ENCODE data around the gene CIAO2A.

GRCh38 chr15:64035525-64035924 lies 58.1 kb downstream of the CIAO2A start:
- TF ChIP-seq, protein P1, sequence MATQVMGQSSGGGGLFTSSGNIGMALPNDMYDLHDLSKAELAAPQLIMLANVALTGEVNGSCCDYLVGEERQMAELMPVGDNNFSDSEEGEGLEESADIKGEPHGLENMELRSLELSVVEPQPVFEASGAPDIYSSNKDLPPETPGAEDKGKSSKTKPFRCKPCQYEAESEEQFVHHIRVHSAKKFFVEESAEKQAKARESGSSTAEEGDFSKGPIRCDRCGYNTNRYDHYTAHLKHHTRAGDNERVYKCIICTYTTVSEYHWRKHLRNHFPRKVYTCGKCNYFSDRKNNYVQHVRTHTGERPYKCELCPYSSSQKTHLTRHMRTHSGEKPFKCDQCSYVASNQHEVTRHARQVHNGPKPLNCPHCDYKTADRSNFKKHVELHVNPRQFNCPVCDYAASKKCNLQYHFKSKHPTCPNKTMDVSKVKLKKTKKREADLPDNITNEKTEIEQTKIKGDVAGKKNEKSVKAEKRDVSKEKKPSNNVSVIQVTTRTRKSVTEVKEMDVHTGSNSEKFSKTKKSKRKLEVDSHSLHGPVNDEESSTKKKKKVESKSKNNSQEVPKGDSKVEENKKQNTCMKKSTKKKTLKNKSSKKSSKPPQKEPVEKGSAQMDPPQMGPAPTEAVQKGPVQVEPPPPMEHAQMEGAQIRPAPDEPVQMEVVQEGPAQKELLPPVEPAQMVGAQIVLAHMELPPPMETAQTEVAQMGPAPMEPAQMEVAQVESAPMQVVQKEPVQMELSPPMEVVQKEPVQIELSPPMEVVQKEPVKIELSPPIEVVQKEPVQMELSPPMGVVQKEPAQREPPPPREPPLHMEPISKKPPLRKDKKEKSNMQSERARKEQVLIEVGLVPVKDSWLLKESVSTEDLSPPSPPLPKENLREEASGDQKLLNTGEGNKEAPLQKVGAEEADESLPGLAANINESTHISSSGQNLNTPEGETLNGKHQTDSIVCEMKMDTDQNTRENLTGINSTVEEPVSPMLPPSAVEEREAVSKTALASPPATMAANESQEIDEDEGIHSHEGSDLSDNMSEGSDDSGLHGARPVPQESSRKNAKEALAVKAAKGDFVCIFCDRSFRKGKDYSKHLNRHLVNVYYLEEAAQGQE (IDR thresholded peaks at IDR 0.05; ENCODE audit: insufficient read depth in 1 of 2, low read depth in 2 of 2, low read length in 2 of 2), result no peak
- TF ChIP-seq POLR2AphosphoS5 (IDR thresholded peaks at IDR 0.05; ENCODE audit: low read depth, low read length) (no peak), SIN3A (IDR thresholded peaks at IDR 0.05; ENCODE audit: borderline replicate concordance, insufficient read depth, low read length) (no peak), TAF1 (IDR thresholded peaks at IDR 0.05; ENCODE audit: borderline replicate concordance, insufficient read depth, low read length) (no peak), FOXP2 (optimal IDR thresholded peaks at IDR 0.05; ENCODE audit: borderline replicate concordance, extremely low read depth, extremely low read length, insufficient read depth) (no peak)

Measured in PFSK-1 (cell line).